ENCODE results near the gene RNF181.

- TF ChIP-seq CTCF (IDR thresholded peaks at IDR 0.05): no peak
- TF ChIP-seq POLR2AphosphoS5 (IDR thresholded peaks at IDR 0.05): no peak
These were observed 2.5 kb upstream of the RNF181 start for GRCh38 chr2:85593023-85593422.

All from suprapubic skin (tissue), 3 donors.